Right cardiac atrium (tissue), 5 donors: Measurements from ENCODE around the gene ALDH3A1. TPM values are rescaled to one million over a fixed set of nuclear protein-coding genes. Genes with fewer than 3 reads are reported as not detected.

ENCODE experiments used
- ATAC-seq, 2 donors: fragments of 200-7000 bp; cut with Tn5 transposase; one replicate each; pipeline versions ENCODE4 v1.8.0 to v1.9.1; 2020; ENCODE audit warnings: moderate library complexity in 2 of 2, mild to moderate bottlenecking in 1 of 2
- DNase-seq, 3 donors: peaks; one replicate each; pipeline ENCODE4 v3.0.0-alpha.2; 2020
- H3K27ac ChIP-seq: one replicate; pipeline ENCODE4 v1.5.1; 2013; ENCODE audit warnings: mild to moderate bottlenecking, low read length, control low read depth, moderate library complexity
- H3K27me3 ChIP-seq: one replicate; pipeline ENCODE4 v1.6.1; 2013; ENCODE audit not compliant: control insufficient read depth, insufficient read depth
- H3K4me1 ChIP-seq: one replicate; pipeline ENCODE4 v1.6.1; 2013; ENCODE audit warnings: low read length; ENCODE audit not compliant: control insufficient read depth, insufficient read depth
- H3K4me3 ChIP-seq: one replicate; pipeline ENCODE4 v1.5.1; 2013; ENCODE audit warnings: low read length, control low read depth
- H3K9me3 ChIP-seq: one replicate; pipeline ENCODE4 v1.6.1; 2013; ENCODE audit warnings: low read length; ENCODE audit not compliant: control insufficient read depth
- WGBS: extraction: QIAGEN DNeasy Blood & Tissue Kit; methylation state at CpG from one replicate; pipeline ENCODE4 v1.1.7; 2013; 5-methylcytosine and 5-hydroxymethylcytosine counted together
- intact Hi-C, 4 donors: fragments of 100-400 bp; cut with DNase I; formaldehyde crosslinking; loops; one replicate each; pipeline versions ENCODE4 v1.11.0 to v1.14.0; 2022 to 2023
- polyA plus RNA-seq: library from polyadenylated mRNA; stranded (reverse); fragments of 200-250 nt; gene quantifications from one replicate; pipeline ENCODE4 v1.2.3, GENCODE V29; 2013
- total RNA-seq, 4 donors: library from RNA; stranded (reverse); fragmentation: NEBNext Ultra II Directional; extraction: Animal tissue kit (Norgen Biotek cat#: 25700); gene quantifications; one replicate each; pipeline ENCODE4 v1.2.1, GENCODE V29; 2021
- donor health status: healthy with polysubstance abuse.
- donor health status: DM: no; HTN: yes; CAD: no.
- donor health status: DM: no; HTN: no; CAD: no.
- donor health status: DM: no; HTN: yes; CAD: no; lungs with severe emphysema.
- donor health status: DM: yes; HTN: yes; CAD: no.

Gene ALDH3A1
- total and polyA plus RNA-seq, 5 donors: 0.09 to 0.50 (median 0.23) TPM

DNA sequence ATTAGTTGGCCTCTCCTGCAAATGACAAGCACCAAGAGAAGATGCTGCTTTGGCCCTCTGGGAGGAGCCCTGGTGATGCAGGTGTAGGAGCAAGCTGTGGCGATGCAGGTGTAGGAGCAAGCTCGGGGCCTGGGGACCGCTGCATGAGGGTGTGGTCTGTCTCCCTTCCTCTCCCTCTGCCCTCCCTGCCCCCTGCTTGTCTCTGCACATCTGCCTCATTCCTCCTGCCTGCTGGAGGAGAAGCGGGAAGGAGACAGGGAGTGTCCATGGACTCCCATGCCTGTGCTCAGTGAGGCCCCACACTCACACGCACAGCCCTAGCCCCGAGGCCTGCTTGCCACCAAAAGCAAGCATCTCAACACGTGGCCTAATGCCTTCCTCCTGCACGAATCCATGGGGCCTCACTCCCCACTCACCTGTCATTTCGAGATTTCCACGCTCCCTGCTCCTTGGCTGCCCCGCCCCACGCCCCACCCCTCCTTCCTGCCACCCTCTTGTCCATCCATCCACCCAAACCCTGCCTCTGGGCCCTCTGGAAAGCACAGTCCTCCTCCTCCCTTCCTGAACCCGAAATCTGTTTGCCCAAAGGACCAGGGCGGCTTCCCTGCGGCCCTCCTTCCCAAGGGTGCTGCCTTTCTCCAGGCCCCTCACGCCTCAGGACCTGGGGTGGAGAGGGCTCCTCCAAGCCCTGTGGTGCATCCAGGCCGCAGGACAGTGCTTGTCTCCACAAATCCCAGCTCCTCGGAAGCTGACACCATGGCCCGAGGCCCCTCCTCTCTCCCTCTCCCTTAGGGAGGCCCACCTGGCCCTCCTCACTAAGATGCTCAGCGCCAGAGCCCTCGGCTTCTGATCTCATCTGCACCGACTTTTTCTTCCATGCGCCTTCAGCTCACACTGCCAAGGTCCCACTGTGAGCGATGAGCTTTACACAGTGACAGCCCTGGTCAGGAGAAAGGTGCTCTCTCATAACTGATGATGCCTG, 11.8 kb upstream of the ALDH3A1 start:
- H3K9me3 ChIP-seq: no peaks in the 10 kb centered on the region
- DNase-seq: no peak
- intact Hi-C loops: loop anchor here (5.0 to 10.0 kb wide), 3 partner anchors 243 to 395 kb away; partner anchors contain the start of gene B9D1 (in 3 of the 4)
- 83% methylated on average over 24 of the region's 24 CpGs for WGBS
- H3K4me3 ChIP-seq: no peak overlapping the region
- no peak overlapping the region for H3K27ac ChIP-seq
- no peaks in the 10 kb centered on the region for H3K27me3 ChIP-seq
- no peak for ATAC-seq
- H3K4me1 ChIP-seq: no peaks in the 10 kb centered on the region

DNA sequence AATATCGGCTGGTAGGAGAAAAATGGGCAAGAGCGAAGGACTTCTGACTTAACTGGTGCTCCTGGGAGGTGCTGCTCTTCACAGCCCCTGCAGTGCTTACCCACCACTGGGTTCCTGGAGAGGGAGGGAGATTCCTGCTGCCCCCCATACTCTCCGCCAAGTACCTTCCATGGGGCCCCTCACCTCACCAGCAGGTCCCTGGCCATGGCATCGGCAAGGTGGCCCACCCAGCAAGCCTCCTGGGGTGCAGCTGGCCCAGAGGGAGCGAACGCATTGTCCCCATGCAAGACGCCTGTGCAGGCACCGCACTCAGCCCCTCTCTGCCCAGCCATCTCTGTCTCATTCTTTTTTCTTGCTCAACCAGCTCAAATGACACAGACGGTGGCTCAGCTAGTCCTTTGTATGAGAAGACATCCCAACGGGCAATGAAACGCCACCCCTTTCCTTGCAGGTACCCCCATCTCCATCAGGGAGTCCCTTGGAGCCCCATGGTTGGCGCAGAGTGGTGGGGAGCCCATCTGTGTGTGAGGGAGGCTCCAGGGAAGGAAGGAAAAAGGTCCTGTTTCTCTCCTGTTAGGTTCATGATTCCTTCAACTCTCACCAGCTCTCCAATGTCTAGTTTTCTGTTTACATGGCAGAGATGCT, 9.6 kb upstream of the ALDH3A1 start:
- intact Hi-C loops: no loop called here
- Histone ChIP-seq H3K9me3 (no peaks in the 10 kb centered on the region), H3K27me3 (no peaks in the 10 kb centered on the region), H3K27ac (no peak overlapping the region), H3K4me1 (no peaks in the 10 kb centered on the region), H3K4me3 (no peak overlapping the region)
- ATAC-seq: no peak
- WGBS: 90% methylated on average over 12 of the region's 12 CpGs
- no peak for DNase-seq

- Histone ChIP-seq H3K27me3 (no peaks in the 10 kb centered on the region), H3K4me1 (no peaks in the 10 kb centered on the region), H3K27ac (no peak overlapping the region), H3K9me3 (no peaks in the 10 kb centered on the region), H3K4me3 (no peak overlapping the region)
- 36% methylated on average over 10 of the region's 10 CpGs for WGBS
- ATAC-seq: peak in 1 of 2 donors; percentile 39
- intact Hi-C loops: no loop called here
- DNase-seq: no peak
Measured at GRCh38 chr17:19756546-19756945, 8.4 kb upstream of the ALDH3A1 start.

- intact Hi-C loops: no loop called here
- DNase-seq (no peak), ATAC-seq (no peak)
- H3K4me1 ChIP-seq: no peaks in the 10 kb centered on the region
- no peak overlapping the region for H3K4me3 ChIP-seq
- no peak overlapping the region for H3K27ac ChIP-seq
- 92% methylated on average over 11 of the region's 11 CpGs for WGBS
- H3K27me3 ChIP-seq: no peaks in the 10 kb centered on the region
- no peaks in the 10 kb centered on the region for H3K9me3 ChIP-seq
Measured at GRCh38 chr17:19755821-19756510, 7.9 kb upstream of the ALDH3A1 start.

GRCh38 chr17:19755392-19755791, 7.3 kb upstream of the ALDH3A1 start:
- Histone ChIP-seq H3K27me3 (no peaks in the 10 kb centered on the region), H3K4me1 (no peaks in the 10 kb centered on the region), H3K9me3 (no peaks in the 10 kb centered on the region), H3K4me3 (no peak overlapping the region), H3K27ac (no peak overlapping the region)
- ATAC-seq (no peak), DNase-seq (no peak)
- intact Hi-C loops: no loop called here
- WGBS: 81% methylated on average over 6 of the region's 6 CpGs

GRCh38 chr17:19753661-19754463, 5.8 kb upstream of the ALDH3A1 start:
- DNase-seq (peak in 1 of 3 donors; percentile 60), ATAC-seq (no peak)
- Histone ChIP-seq H3K27me3 (no peaks in the 10 kb centered on the region), H3K27ac (no peak overlapping the region), H3K9me3 (no peaks in the 10 kb centered on the region), H3K4me1 (no peaks in the 10 kb centered on the region), H3K4me3 (no peak overlapping the region)
- intact Hi-C loops: no loop called here
- 82% methylated on average over 12 of the region's 12 CpGs for WGBS

- no peak overlapping the region for H3K4me3 ChIP-seq
- intact Hi-C loops: no loop called here
- 68% methylated on average over 12 of the region's 12 CpGs for WGBS
Measured at GRCh38 chr17:19753051-19753509, 5.0 kb upstream of the ALDH3A1 start.

DNA sequence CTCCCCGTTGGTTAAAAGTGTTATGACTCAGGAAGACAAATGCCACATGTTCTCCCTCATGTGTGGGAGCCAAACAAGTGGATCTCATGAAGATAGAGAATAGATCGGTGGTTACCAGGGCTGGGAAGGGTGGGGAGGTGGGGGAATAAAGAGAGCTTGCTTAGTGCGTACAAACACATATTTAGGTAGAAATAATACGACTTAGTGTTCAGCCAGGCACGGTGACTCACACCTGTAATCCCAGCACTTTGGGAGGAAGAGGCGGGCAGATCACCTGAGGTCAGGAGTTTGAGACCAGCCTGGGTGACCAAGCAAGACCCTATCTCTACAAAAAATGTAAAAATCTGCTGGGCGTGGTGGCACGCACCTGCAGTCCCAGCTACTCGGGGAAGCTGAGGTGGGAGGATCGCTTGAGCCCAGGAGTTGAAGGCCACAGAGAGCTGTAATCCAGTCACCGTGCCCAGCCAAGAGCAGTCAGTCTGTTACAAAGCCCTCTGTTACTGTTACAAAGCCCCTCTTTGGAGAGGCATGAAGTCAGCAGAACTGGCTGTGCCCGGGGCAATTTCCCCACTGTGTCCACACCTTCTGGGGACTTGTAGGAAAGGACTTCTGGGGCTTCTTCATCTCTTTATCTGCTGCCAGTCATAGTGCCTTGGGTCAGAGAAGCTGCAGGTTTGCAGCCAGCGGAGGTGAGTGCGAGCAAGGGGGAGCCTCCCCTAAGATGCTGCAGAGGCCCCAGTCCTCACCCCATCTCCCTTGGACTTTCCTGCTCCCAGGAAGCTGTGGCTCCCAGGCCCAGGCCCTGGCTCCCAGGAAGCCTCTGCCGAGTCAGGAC, 4.3 kb upstream of the ALDH3A1 start:
- intact Hi-C loops: no loop called here
- WGBS: 87% methylated on average over 15 of the region's 15 CpGs
- no peaks in the 10 kb centered on the region for H3K4me1 ChIP-seq
- H3K9me3 ChIP-seq: no peaks in the 10 kb centered on the region
- DNase-seq: peak in 1 of 3 donors; percentile 10
- ATAC-seq: no peak
- no peak overlapping the region for H3K4me3 ChIP-seq
- peak overlapping the region; percentile 25 for H3K27ac ChIP-seq
- no peaks in the 10 kb centered on the region for H3K27me3 ChIP-seq

More at GRCh38 chr17:19753051-19753509, 5.0 kb upstream of the ALDH3A1 start:
- peak overlapping the region; percentile 25 for H3K27ac ChIP-seq
- H3K4me1 ChIP-seq: no peaks in the 10 kb centered on the region
- DNase-seq: peak in 2 of 3 donors; percentile 61 to 63
- peak; percentile 69 to 78 for ATAC-seq
- H3K27me3 ChIP-seq: no peaks in the 10 kb centered on the region
- no peaks in the 10 kb centered on the region for H3K9me3 ChIP-seq

- Histone ChIP-seq H3K27me3 (no peaks in the 10 kb centered on the region), H3K4me3 (no peak overlapping the region), H3K27ac (no peak overlapping the region), H3K9me3 (no peaks in the 10 kb centered on the region), H3K4me1 (no peaks in the 10 kb centered on the region)
- intact Hi-C loops: no loop called here
- DNase-seq: peak in 1 of 3 donors; percentile 35
- no peak for ATAC-seq
- 88% methylated on average over 3 of the region's 3 CpGs for WGBS
Measured at GRCh38 chr17:19750835-19751234, 2.7 kb upstream of the ALDH3A1 start.
